Lower leg skin (tissue), 3 donors: ENCODE measurements around the gene KCNJ10.

Experiments used
- POLR2A ChIP-seq, 2 donors: fragments of 450-650 bp; IDR thresholded peaks; one replicate each; pipeline ENCODE4 v1.6.1; 2016 to 2017; ENCODE audit warnings: antibody characterized with exemption in 2 of 2, mild to moderate bottlenecking in 1 of 2, moderate library complexity in 1 of 2
- TF ChIP-seq, protein P1 (sequence below), 3 donors: fragments of 450-650 bp; IDR thresholded peaks; one replicate each; pipeline ENCODE4 v1.5.1; 2016; ENCODE audit warnings: antibody characterized with exemption in 3 of 3, mild to moderate bottlenecking in 3 of 3, moderate library complexity in 2 of 3

DNA sequence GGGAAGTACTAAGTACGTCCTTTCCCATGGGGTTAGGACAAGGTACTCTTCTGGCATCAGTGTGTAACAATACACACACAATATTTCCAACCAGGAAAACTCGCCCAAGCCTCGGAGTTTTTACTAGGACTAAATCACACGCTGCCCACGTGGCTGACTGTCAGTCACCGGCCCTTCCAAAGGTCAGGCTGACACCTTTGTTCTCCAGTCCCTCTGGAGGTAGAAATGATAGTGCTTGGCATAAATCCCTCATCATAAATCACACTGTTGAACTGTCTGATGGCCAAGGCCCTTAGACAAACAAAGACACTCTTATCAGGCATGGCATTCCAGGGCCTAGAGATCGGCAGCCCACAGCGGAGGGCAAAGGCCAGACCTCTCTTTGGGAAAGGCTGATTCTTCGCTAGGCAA is 99.0 kb downstream of the KCNJ10 start:
- TF ChIP-seq POLR2A (IDR thresholded peaks at IDR 0.05), result no peak
- TF ChIP-seq, protein P1, sequence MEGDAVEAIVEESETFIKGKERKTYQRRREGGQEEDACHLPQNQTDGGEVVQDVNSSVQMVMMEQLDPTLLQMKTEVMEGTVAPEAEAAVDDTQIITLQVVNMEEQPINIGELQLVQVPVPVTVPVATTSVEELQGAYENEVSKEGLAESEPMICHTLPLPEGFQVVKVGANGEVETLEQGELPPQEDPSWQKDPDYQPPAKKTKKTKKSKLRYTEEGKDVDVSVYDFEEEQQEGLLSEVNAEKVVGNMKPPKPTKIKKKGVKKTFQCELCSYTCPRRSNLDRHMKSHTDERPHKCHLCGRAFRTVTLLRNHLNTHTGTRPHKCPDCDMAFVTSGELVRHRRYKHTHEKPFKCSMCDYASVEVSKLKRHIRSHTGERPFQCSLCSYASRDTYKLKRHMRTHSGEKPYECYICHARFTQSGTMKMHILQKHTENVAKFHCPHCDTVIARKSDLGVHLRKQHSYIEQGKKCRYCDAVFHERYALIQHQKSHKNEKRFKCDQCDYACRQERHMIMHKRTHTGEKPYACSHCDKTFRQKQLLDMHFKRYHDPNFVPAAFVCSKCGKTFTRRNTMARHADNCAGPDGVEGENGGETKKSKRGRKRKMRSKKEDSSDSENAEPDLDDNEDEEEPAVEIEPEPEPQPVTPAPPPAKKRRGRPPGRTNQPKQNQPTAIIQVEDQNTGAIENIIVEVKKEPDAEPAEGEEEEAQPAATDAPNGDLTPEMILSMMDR (IDR thresholded peaks at IDR 0.05), result no peak
